Smooth muscle cell (in vitro differentiated cells): Measurements from ENCODE around the gene INPP5D. TPM values are rescaled to one million over a fixed set of nuclear protein-coding genes. Genes with fewer than 3 reads are reported as not detected.

Experiments used
- DNase-seq: peaks from one replicate; lab custom pipeline; 2025; ENCODE audit not compliant: unreplicated experiment; lab: John Stamatoyannopoulos, UW
- H2AFZ ChIP-seq: fragments of 200-600 bp; sonication (generic); 2 replicates; pipeline ENCODE4 v1.6.0; 2016; ENCODE audit warnings: antibody characterized with exemption, low read depth, mild to moderate bottlenecking
- H3F3A ChIP-seq: fragments of 200-600 bp; sonication (generic); 2 replicates; pipeline ENCODE4 v1.6.0; 2017; ENCODE audit warnings: antibody characterized with exemption, low read depth
- H3K27ac ChIP-seq: fragments of 200-600 bp; sonication (generic); 2 replicates; pipeline ENCODE4 v1.5.1; 2016; ENCODE audit warnings: low read depth, mild to moderate bottlenecking
- H3K27me3 ChIP-seq: fragments of 200-600 bp; sonication (generic); 2 replicates; pipeline ENCODE4 v1.6.1; 2016; ENCODE audit warnings: low read depth, mild to moderate bottlenecking
- H3K36me3 ChIP-seq: fragments of 200-600 bp; sonication (generic); 2 replicates; pipeline ENCODE4 v1.5.1; 2016; ENCODE audit warnings: low read depth
- H3K4me1 ChIP-seq: fragments of 200-600 bp; sonication (generic); 2 replicates; pipeline ENCODE4 v1.5.1; 2016; ENCODE audit warnings: low read depth
- H3K4me2 ChIP-seq: fragments of 200-600 bp; sonication (generic); 2 replicates; pipeline ENCODE4 v1.6.0; 2016; ENCODE audit warnings: mild to moderate bottlenecking
- H3K4me3 ChIP-seq: fragments of 200-600 bp; sonication (generic); 2 replicates; pipeline ENCODE4 v1.5.1; 2016; ENCODE audit warnings: mild to moderate bottlenecking
- H3K79me2 ChIP-seq: fragments of 200-600 bp; sonication (generic); 2 replicates; pipeline ENCODE4 v1.6.0; 2016; ENCODE audit warnings: low read depth, mild to moderate bottlenecking
- H3K9ac ChIP-seq: fragments of 200-600 bp; sonication (generic); 2 replicates; pipeline ENCODE4 v1.6.0; 2016; ENCODE audit warnings: low read depth
- H3K9me3 ChIP-seq: fragments of 200-600 bp; sonication (generic); replicated peaks from 2 replicates; pipeline ENCODE4 v1.5.1; 2016; ENCODE audit warnings: low read depth
- H4K20me1 ChIP-seq: fragments of 200-600 bp; sonication (generic); 2 replicates; pipeline ENCODE4 v1.6.0; 2016; ENCODE audit warnings: low read depth
- WGBS: methylation state at CpG from one replicate; pipeline ENCODE4 v1.1.7; 2016; ENCODE audit warnings: low lambda C conversion rate; 5-methylcytosine and 5-hydroxymethylcytosine counted together
- polyA plus RNA-seq: library from polyadenylated mRNA; unstranded; fragments of >200 nt; fragmentation: Nextera tagmentation; extraction: Ambion mirVana; gene quantifications from 2 replicates; pipeline ENCODE4 v1.2.1, GENCODE V29; 2016
- total RNA-seq: library from RNA; depleted of rRNA; stranded (reverse); fragments of >200 nt; gene quantifications from 2 replicates; pipeline ENCODE4 v1.2.3, GENCODE V29; 2014
- TF ChIP-seq, protein P1 (sequence below): fragments of 200-600 bp; sonication (generic); IDR thresholded peaks from 2 replicates; pipeline ENCODE4 v1.5.1; 2017; ENCODE audit warnings: borderline replicate concordance, mild to moderate bottlenecking, antibody characterized with exemption; ENCODE audit not compliant: insufficient read depth, poor library complexity, severe bottlenecking

INPP5D gene
- 9.9 and 17.8 TPM in 2 replicates for total RNA-seq
- 5.6 and 24.5 TPM in 2 replicates for polyA plus RNA-seq

DNA sequence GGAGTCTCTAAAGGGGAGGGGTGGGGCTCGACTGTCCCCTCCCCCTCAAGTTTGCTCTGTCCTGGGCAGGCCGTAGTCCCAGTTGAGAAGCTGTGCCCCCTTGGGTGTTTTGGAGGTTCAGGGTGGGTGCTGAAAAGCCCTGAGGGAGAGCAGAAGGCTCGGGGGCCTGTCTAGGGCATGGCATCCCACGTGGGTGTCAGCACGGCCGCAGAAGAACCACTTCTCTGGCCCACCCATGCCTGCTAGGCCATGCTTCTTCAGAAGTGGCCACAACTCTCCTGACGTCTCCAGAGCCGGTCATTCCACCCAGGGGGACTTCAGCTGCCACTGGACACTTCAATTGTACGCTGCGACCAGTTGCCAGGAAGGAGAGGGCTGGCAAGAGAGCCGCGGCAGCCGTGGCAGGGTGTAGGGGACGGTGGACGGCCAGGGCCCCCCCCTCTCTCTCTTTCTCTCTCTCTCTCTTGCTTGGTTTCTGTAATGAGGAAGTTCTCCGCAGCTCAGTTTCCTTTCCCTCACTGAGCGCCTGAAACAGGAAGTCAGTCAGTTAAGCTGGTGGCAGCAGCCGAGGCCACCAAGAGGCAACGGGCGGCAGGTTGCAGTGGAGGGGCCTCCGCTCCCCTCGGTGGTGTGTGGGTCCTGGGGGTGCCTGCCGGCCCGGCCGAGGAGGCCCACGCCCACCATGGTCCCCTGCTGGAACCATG is at the start of gene INPP5D:
Gene INPP5D, plus strand, starts transcription at position 546 of the 704 bp plus-strand sequence. Its CDS starts 137 bp downstream, at position 683.
- H3K4me2 ChIP-seq = no peak within 1 kb of the TSS
- H3K36me3 ChIP-seq = no peaks in the 10 kb centered on the region
- H3K79me2 ChIP-seq = no peaks in the 10 kb centered on the region
- no peak within 1 kb of the TSS for H3K4me3 ChIP-seq
- H3K27me3 ChIP-seq = no peaks in the 10 kb centered on the region
- 88% methylated on average over 26 of the region's 26 CpGs for WGBS
- no peaks in the 10 kb centered on the region for H3K9me3 ChIP-seq
- no peak within 1 kb of the TSS for H3K9ac ChIP-seq
- no peak for DNase-seq
- no peak within 1 kb of the TSS for H3K27ac ChIP-seq
- H4K20me1 ChIP-seq = no peaks in the 10 kb centered on the region
- no peaks in the 10 kb centered on the region for H3F3A ChIP-seq
- H2AFZ ChIP-seq = no peak within 1 kb of the TSS
- H3K4me1 ChIP-seq = no peaks in the 10 kb centered on the region
- TF ChIP-seq, protein P1, sequence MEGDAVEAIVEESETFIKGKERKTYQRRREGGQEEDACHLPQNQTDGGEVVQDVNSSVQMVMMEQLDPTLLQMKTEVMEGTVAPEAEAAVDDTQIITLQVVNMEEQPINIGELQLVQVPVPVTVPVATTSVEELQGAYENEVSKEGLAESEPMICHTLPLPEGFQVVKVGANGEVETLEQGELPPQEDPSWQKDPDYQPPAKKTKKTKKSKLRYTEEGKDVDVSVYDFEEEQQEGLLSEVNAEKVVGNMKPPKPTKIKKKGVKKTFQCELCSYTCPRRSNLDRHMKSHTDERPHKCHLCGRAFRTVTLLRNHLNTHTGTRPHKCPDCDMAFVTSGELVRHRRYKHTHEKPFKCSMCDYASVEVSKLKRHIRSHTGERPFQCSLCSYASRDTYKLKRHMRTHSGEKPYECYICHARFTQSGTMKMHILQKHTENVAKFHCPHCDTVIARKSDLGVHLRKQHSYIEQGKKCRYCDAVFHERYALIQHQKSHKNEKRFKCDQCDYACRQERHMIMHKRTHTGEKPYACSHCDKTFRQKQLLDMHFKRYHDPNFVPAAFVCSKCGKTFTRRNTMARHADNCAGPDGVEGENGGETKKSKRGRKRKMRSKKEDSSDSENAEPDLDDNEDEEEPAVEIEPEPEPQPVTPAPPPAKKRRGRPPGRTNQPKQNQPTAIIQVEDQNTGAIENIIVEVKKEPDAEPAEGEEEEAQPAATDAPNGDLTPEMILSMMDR = no peak

DNA sequence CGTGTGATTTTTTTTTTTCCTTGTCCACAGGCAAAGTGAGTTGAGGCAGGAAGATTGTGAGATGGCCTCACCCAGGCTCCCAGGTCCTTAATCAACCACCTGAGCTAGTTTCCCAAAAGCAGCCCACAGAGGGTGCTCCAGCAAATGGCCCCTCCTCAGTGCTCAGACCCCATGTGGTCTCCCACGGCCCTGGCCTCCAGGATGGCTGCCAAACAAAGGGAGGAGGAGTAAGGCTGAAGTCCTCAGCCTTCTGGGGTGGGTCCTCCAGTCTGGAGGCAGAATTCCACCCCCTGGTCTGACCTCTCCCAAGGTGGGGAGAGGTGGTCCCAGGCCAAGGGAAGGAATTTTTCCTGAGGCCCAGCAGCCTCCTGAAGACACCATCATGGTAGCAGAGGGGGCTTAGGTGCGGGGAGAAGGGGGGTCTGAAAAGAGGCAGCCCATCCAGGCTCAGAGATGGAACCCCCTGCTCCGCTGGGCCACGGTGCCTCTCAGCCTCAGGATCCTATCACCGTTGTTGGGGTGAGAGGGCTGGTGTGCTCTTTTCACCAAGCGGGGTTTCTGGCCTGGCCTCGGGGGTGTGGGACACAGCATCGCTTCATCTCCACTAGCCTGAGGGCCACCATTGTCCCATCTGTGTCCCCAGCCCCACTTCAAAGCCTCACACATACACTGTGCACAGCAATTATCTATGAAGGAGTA is 49.4 kb upstream of the INPP5D start:
- H3K36me3 ChIP-seq = no peaks in the 10 kb centered on the region
- TF ChIP-seq, protein P1 = no peak
- no peak overlapping the region for H3K4me3 ChIP-seq
- WGBS = 93% methylated on average over 9 of the region's 9 CpGs
- H3K4me2 ChIP-seq = no peak overlapping the region
- no peaks in the 10 kb centered on the region for H4K20me1 ChIP-seq
- H2AFZ ChIP-seq = no peak overlapping the region
- H3K79me2 ChIP-seq = no peaks in the 10 kb centered on the region
- H3K27ac ChIP-seq = no peak overlapping the region
- H3K9ac ChIP-seq = no peak overlapping the region
- H3K27me3 ChIP-seq = no peaks in the 10 kb centered on the region
- no peaks in the 10 kb centered on the region for H3K9me3 ChIP-seq
- H3K4me1 ChIP-seq = no peaks in the 10 kb centered on the region
- DNase-seq = no peak
- no peaks in the 10 kb centered on the region for H3F3A ChIP-seq

DNA sequence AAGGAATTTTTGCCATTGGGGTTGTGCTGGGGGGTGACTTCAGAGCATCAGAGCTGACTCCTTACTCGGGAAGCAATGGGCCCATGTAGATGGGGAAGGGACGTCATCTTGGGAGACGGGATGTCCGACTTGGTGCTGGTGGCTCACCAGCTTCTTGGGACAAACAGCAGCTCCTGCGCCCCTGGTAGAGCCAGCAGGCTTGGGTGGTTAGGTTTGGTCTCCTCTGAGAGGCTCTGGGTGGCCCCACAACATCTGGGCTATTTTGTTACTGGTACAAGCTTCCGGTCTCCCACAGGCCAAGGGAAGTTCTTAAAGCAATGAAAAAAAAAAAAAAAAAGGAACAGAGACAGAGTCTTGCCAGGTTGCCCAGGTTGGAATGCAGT is 48.9 kb upstream of the INPP5D start:
- Histone ChIP-seq H3K79me2 (no peaks in the 10 kb centered on the region), H3K27me3 (no peaks in the 10 kb centered on the region), H3K9me3 (no peaks in the 10 kb centered on the region), H3K4me3 (no peak overlapping the region), H4K20me1 (no peaks in the 10 kb centered on the region), H2AFZ (no peak overlapping the region), H3K4me1 (no peaks in the 10 kb centered on the region), H3F3A (no peaks in the 10 kb centered on the region), H3K27ac (no peak overlapping the region), H3K4me2 (no peak overlapping the region), H3K36me3 (no peaks in the 10 kb centered on the region), H3K9ac (no peak overlapping the region)
- 90% methylated on average over 6 of the region's 6 CpGs for WGBS
- TF ChIP-seq, protein P1 = no peak
- no peak for DNase-seq

DNA sequence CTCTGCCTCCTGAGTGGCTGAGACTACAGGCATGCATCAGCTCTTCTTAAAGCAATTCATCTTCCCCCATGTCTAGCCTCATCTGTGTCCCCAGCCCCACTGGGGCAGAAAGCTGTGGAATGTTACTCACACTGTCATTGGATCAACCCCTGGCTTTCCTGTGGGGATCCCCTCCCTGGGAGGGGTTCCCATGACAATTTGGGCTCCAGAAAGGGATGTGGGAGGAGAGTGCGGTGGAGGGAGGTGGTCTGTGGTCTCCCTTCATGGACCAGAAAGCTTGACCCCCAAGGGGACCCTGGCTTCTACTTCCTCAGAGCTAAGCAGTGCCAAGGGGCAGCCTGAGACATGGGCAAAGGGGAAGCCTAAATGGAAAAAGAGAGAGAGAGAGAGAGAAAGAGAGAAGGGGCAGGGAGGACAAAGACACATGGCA is 48.4 kb upstream of the INPP5D start:
- WGBS = 94% methylated on average over 1 of the region's 1 CpG
- Histone ChIP-seq H3K27ac (no peak overlapping the region), H3K4me3 (no peak overlapping the region), H3K4me1 (no peaks in the 10 kb centered on the region), H3K9ac (no peak overlapping the region), H3F3A (no peaks in the 10 kb centered on the region), H3K36me3 (no peaks in the 10 kb centered on the region), H4K20me1 (no peaks in the 10 kb centered on the region), H3K79me2 (no peaks in the 10 kb centered on the region), H3K9me3 (no peaks in the 10 kb centered on the region), H3K4me2 (no peak overlapping the region), H2AFZ (no peak overlapping the region), H3K27me3 (no peaks in the 10 kb centered on the region)
- TF ChIP-seq, protein P1 = no peak
- no peak for DNase-seq
